WTC11 (cell line): Measurements from ENCODE around the gene SEMA6D. TPM values are rescaled to one million over a fixed set of nuclear protein-coding genes. Genes with fewer than 3 reads are reported as not detected.

ENCODE experiments used
- ATAC-seq: fragments of 200-7000 bp; cut with Tn5 transposase; 2 replicates; pipeline ENCODE4 v1.10.0; 2021; ENCODE audit warnings: mild to moderate bottlenecking, moderate library complexity
- CTCF ChIA-PET: fragments of 300-600 bp; sonication (Branson Sonifier 250); formaldehyde crosslinking; loops from one replicate; lab custom pipeline; 2021; ENCODE audit warnings: antibody characterized with exemption; lab: Charles Lee
- POLR2A ChIA-PET: fragments of 350-600 bp; sonication (Branson Sonifier 250); formaldehyde crosslinking; loops from one replicate; lab custom pipeline; 2021; ENCODE audit warnings: antibody characterized with exemption; lab: Charles Lee
- DNase-seq: peaks from one replicate; pipeline ENCODE4 v3.0.0; 2021; ENCODE audit warnings: low spot score
- H3K27ac Mint-ChIP-seq: 2 replicates; pipeline ENCODE4 v1.8.0; 2021; ENCODE audit warnings: mixed read lengths
- H3K27me3 Mint-ChIP-seq: 2 replicates; pipeline ENCODE4 v1.8.0; 2021; ENCODE audit warnings: low read depth, mild to moderate bottlenecking, moderate library complexity, mixed read lengths
- H3K36me3 Mint-ChIP-seq: 2 replicates; pipeline ENCODE4 v1.8.0; 2021; ENCODE audit warnings: mixed read lengths
- H3K4me1 Mint-ChIP-seq: 2 replicates; pipeline ENCODE4 v1.8.0; 2022; ENCODE audit warnings: mixed read lengths
- H3K4me3 Mint-ChIP-seq: 2 replicates; pipeline ENCODE4 v1.8.0; 2021; ENCODE audit warnings: mild to moderate bottlenecking, moderate library complexity, mixed read lengths
- H3K9me3 Mint-ChIP-seq: 2 replicates; pipeline ENCODE4 v1.8.0; 2021; ENCODE audit warnings: mixed read lengths
- ATF6 ChIP-seq: sonication (generic); formaldehyde crosslinking; IDR thresholded peaks from 2 replicates; pipeline ENCODE4 v1.8.1; 2023; ENCODE audit warnings: mild to moderate bottlenecking, missing genetic modification reagents
- CBFB ChIP-seq: sonication (generic); formaldehyde crosslinking; IDR thresholded peaks from 2 replicates; pipeline ENCODE4 v1.8.1; 2022; ENCODE audit warnings: mild to moderate bottlenecking, low read depth, missing genetic modification reagents
- CREB1 ChIP-seq: sonication (generic); formaldehyde crosslinking; IDR thresholded peaks from 2 replicates; pipeline ENCODE4 v1.8.0; 2023; ENCODE audit warnings: mild to moderate bottlenecking, missing genetic modification reagents
- ETV6 ChIP-seq: sonication (generic); formaldehyde crosslinking; IDR thresholded peaks from 2 replicates; pipeline ENCODE4 v1.8.1; 2022; ENCODE audit warnings: mild to moderate bottlenecking, missing genetic modification reagents
- FOXJ3 ChIP-seq: sonication (generic); formaldehyde crosslinking; IDR thresholded peaks from 2 replicates; pipeline ENCODE4 v1.9.0; 2021; ENCODE audit warnings: missing genetic modification reagents, mild to moderate bottlenecking, borderline replicate concordance
- FOXP1 ChIP-seq: sonication (generic); formaldehyde crosslinking; IDR thresholded peaks from 2 replicates; pipeline ENCODE4 v1.8.0; 2022; ENCODE audit warnings: missing genetic modification reagents, mild to moderate bottlenecking, moderate library complexity, borderline replicate concordance
- IRF1 ChIP-seq: sonication (generic); formaldehyde crosslinking; IDR thresholded peaks from 2 replicates; pipeline ENCODE4 v1.8.0; 2023; ENCODE audit warnings: missing genetic modification reagents
- NFATC4 ChIP-seq: fragments of 250-450 bp; sonication (Bioruptor Pico); IDR thresholded peaks from 2 replicates; pipeline ENCODE4 v1.9.0; 2021; ENCODE audit warnings: mild to moderate bottlenecking
- NFE2L1 ChIP-seq: sonication (generic); formaldehyde crosslinking; IDR thresholded peaks from 2 replicates; pipeline ENCODE4 v1.8.1; 2023; ENCODE audit warnings: missing genetic modification reagents
- SMAD4 ChIP-seq: sonication (generic); formaldehyde crosslinking; IDR thresholded peaks from 2 replicates; pipeline ENCODE4 v1.8.0; 2022; ENCODE audit warnings: mild to moderate bottlenecking, missing genetic modification reagents
- TP53 ChIP-seq: sonication (generic); formaldehyde crosslinking; IDR thresholded peaks from 2 replicates; pipeline ENCODE4 v1.8.1; 2023; ENCODE audit warnings: mild to moderate bottlenecking, missing genetic modification reagents
- ZNF121 ChIP-seq: sonication (generic); formaldehyde crosslinking; IDR thresholded peaks from 2 replicates; pipeline ENCODE4 v1.8.0; 2023; ENCODE audit warnings: missing genetic modification reagents
- ZNF263 ChIP-seq: sonication (generic); formaldehyde crosslinking; IDR thresholded peaks from 2 replicates; pipeline ENCODE4 v1.8.1; 2022; ENCODE audit warnings: low read depth, mild to moderate bottlenecking, moderate library complexity, missing genetic modification reagents
- total RNA-seq: library from RNA; stranded (reverse); gene quantifications from 3 replicates; pipeline ENCODE4 v1.2.3, GENCODE V29; 2021
- TF ChIP-seq, protein P1 (sequence below): sonication (generic); formaldehyde crosslinking; conservative IDR thresholded peaks from 2 replicates; pipeline ENCODE4 v1.8.1; 2022; ENCODE audit warnings: mild to moderate bottlenecking, missing genetic modification reagents
- TF ChIP-seq, protein P2 (sequence below): fragments of 250-450 bp; sonication (Bioruptor Pico); IDR thresholded peaks from 2 replicates; pipeline ENCODE4 v1.9.0; 2021; ENCODE audit warnings: mild to moderate bottlenecking
- TF ChIP-seq, protein P3 (sequence below): sonication (generic); formaldehyde crosslinking; IDR thresholded peaks from 2 replicates; pipeline ENCODE4 v1.8.0; 2022; ENCODE audit warnings: mild to moderate bottlenecking, missing genetic modification reagents
- TF ChIP-seq, protein P4 (sequence below): fragments of 250-450 bp; sonication (Bioruptor Pico); IDR thresholded peaks from 2 replicates; pipeline ENCODE4 v1.9.0; 2021; ENCODE audit warnings: mild to moderate bottlenecking
- TF ChIP-seq, protein P5 (sequence below): sonication (generic); formaldehyde crosslinking; IDR thresholded peaks from 2 replicates; pipeline ENCODE4 v1.8.1; 2023; ENCODE audit warnings: mild to moderate bottlenecking, moderate library complexity, missing genetic modification reagents
- TF ChIP-seq, protein P6 (sequence below): sonication (generic); formaldehyde crosslinking; IDR thresholded peaks from 2 replicates; pipeline ENCODE4 v1.8.1; 2022; ENCODE audit warnings: missing genetic modification reagents, borderline replicate concordance
- TF ChIP-seq, protein P7 (sequence below): sonication (generic); formaldehyde crosslinking; IDR thresholded peaks from 2 replicates; pipeline ENCODE4 v1.8.1; 2022; ENCODE audit warnings: low read depth, mild to moderate bottlenecking, moderate library complexity, missing genetic modification reagents, borderline replicate concordance

SEMA6D gene
- total RNA-seq, 1 experiment from 2014 or later, result 2.6 TPM

GRCh38 chr15:47814620-47815019 is 97.3 kb downstream of the SEMA6D start:
- Mint-ChIP-seq H3K4me3 (no peak overlapping the region), H3K36me3 (no peaks in the 10 kb centered on the region), H3K27me3 (no peaks in the 10 kb centered on the region; the same call in 1 of the 2 replicates), H3K4me1 (peaks cover 19% of the 10 kb centered on the region), H3K9me3 (no peaks in the 10 kb centered on the region), H3K27ac (no peak overlapping the region)
- no peak for ATAC-seq
- ChIA-PET POLR2A (no interaction called here), CTCF (no interaction called here)
- no peak for TF ChIP-seq NFATC4 (CRISPR knock-in tag)
- TF ChIP-seq, protein P1, sequence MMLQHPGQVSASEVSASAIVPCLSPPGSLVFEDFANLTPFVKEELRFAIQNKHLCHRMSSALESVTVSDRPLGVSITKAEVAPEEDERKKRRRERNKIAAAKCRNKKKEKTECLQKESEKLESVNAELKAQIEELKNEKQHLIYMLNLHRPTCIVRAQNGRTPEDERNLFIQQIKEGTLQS (CRISPR knock-in tag), result no peak
- TF ChIP-seq, protein P2, sequence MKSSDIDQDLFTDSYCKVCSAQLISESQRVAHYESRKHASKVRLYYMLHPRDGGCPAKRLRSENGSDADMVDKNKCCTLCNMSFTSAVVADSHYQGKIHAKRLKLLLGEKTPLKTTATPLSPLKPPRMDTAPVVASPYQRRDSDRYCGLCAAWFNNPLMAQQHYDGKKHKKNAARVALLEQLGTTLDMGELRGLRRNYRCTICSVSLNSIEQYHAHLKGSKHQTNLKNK (CRISPR knock-in tag), result no peak
- TF ChIP-seq ZNF121 (CRISPR knock-in tag), result no peak
- TF ChIP-seq CBFB, result no peak
- TF ChIP-seq FOXP1 (CRISPR knock-in tag), result no peak
- DNase-seq, result no peak

DNA sequence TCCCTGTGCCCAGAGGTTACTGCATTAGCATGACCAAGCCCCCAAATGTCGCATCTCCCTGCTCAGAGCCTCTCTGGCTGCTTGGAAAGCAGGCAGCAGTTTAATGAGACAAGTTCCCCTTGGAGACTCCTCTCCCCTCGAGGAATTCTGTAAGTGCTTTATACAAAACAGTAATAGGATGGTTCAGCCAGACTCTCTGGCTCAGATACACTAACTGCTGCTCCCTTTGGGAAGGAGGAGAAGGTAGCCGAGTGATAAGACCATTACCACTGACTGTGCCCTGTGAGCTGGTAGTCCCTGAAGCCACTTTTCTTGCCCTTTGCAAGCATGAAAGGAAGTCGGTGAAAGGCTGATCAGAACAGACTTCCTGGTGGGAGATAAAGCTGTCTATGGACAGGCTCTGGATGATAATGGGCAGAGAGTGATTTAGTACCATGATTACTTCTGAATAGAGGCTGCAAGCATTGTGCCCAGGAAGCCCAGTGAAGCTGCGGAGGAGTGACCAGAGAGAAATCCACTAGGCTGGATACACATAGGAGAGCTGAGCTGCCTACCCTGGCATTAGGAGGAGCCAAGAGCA is 100.8 kb downstream of the SEMA6D start:
- POLR2A ChIA-PET, result no interaction called here
- H3K4me1 Mint-ChIP-seq, result peaks cover 35% of the 10 kb centered on the region
- no peaks in the 10 kb centered on the region for H3K9me3 Mint-ChIP-seq
- ATAC-seq (peak; percentile 85), DNase-seq (no peak)
- H3K27me3 Mint-ChIP-seq, result no peaks in the 10 kb centered on the region; the same call in 1 of the 2 replicates
- no peak overlapping the region for H3K27ac Mint-ChIP-seq
- CTCF ChIA-PET, result interaction anchor here (0.5 to 0.9 kb wide), 4 partner anchors 13 to 477 kb away, joined by 3 to 5 read pairs (median 3); no protein-coding TSS in a partner anchor
- H3K4me3 Mint-ChIP-seq, result no peak overlapping the region
- no peaks in the 10 kb centered on the region for H3K36me3 Mint-ChIP-seq
- TF ChIP-seq ATF6 (CRISPR knock-in tag) (no peak), NFE2L1 (CRISPR knock-in tag) (no peak), TP53 (CRISPR knock-in tag) (no peak), ETV6 (CRISPR knock-in tag) (no peak), SMAD4 (CRISPR knock-in tag) (no peak), IRF1 (no peak), CREB1 (CRISPR knock-in tag) (no peak), FOXJ3 (CRISPR knock-in tag) (no peak), ZNF263 (CRISPR knock-in tag) (no peak)
- TF ChIP-seq, protein P2 (CRISPR knock-in tag), result no peak
- TF ChIP-seq, protein P3, sequence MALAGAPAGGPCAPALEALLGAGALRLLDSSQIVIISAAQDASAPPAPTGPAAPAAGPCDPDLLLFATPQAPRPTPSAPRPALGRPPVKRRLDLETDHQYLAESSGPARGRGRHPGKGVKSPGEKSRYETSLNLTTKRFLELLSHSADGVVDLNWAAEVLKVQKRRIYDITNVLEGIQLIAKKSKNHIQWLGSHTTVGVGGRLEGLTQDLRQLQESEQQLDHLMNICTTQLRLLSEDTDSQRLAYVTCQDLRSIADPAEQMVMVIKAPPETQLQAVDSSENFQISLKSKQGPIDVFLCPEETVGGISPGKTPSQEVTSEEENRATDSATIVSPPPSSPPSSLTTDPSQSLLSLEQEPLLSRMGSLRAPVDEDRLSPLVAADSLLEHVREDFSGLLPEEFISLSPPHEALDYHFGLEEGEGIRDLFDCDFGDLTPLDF (CRISPR knock-in tag), result no peak
- TF ChIP-seq, protein P4, sequence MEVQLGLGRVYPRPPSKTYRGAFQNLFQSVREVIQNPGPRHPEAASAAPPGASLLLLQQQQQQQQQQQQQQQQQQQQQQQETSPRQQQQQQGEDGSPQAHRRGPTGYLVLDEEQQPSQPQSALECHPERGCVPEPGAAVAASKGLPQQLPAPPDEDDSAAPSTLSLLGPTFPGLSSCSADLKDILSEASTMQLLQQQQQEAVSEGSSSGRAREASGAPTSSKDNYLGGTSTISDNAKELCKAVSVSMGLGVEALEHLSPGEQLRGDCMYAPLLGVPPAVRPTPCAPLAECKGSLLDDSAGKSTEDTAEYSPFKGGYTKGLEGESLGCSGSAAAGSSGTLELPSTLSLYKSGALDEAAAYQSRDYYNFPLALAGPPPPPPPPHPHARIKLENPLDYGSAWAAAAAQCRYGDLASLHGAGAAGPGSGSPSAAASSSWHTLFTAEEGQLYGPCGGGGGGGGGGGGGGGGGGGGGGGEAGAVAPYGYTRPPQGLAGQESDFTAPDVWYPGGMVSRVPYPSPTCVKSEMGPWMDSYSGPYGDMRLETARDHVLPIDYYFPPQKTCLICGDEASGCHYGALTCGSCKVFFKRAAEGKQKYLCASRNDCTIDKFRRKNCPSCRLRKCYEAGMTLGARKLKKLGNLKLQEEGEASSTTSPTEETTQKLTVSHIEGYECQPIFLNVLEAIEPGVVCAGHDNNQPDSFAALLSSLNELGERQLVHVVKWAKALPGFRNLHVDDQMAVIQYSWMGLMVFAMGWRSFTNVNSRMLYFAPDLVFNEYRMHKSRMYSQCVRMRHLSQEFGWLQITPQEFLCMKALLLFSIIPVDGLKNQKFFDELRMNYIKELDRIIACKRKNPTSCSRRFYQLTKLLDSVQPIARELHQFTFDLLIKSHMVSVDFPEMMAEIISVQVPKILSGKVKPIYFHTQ (CRISPR knock-in tag), result no peak
- TF ChIP-seq, protein P5, sequence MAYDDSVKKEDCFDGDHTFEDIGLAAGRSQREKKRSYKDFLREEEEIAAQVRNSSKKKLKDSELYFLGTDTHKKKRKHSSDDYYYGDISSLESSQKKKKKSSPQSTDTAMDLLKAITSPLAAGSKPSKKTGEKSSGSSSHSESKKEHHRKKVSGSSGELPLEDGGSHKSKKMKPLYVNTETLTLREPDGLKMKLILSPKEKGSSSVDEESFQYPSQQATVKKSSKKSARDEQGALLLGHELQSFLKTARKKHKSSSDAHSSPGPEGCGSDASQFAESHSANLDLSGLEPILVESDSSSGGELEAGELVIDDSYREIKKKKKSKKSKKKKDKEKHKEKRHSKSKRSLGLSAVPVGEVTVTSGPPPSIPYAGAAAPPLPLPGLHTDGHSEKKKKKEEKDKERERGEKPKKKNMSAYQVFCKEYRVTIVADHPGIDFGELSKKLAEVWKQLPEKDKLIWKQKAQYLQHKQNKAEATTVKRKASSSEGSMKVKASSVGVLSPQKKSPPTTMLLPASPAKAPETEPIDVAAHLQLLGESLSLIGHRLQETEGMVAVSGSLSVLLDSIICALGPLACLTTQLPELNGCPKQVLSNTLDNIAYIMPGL (CRISPR knock-in tag), result no peak
- TF ChIP-seq, protein P6, sequence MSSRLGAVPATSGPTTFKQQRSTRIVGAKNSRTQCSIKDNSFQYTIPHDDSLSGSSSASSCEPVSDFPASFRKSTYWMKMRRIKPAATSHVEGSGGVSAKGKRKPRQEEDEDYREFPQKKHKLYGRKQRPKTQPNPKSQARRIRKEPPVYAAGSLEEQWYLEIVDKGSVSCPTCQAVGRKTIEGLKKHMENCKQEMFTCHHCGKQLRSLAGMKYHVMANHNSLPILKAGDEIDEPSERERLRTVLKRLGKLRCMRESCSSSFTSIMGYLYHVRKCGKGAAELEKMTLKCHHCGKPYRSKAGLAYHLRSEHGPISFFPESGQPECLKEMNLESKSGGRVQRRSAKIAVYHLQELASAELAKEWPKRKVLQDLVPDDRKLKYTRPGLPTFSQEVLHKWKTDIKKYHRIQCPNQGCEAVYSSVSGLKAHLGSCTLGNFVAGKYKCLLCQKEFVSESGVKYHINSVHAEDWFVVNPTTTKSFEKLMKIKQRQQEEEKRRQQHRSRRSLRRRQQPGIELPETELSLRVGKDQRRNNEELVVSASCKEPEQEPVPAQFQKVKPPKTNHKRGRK (CRISPR knock-in tag), result no peak
- TF ChIP-seq, protein P7, sequence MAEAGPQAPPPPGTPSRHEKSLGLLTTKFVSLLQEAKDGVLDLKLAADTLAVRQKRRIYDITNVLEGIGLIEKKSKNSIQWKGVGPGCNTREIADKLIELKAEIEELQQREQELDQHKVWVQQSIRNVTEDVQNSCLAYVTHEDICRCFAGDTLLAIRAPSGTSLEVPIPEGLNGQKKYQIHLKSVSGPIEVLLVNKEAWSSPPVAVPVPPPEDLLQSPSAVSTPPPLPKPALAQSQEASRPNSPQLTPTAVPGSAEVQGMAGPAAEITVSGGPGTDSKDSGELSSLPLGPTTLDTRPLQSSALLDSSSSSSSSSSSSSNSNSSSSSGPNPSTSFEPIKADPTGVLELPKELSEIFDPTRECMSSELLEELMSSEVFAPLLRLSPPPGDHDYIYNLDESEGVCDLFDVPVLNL (CRISPR knock-in tag), result no peak
